Activated CD4-positive, alpha-beta T cell treated with anti-CD3 and anti-CD28 coated beads, Interleukin-2, amount 10 ng/mL, durations not matched to agents 24 days and 14 days (primary cell): Measurements from ENCODE around the gene KRT71. TPM values are rescaled to one million over a fixed set of nuclear protein-coding genes. Genes with fewer than 3 reads are reported as not detected.

Experiments
- DNase-seq: peaks from one replicate; pipeline ENCODE4 v3.0.0; 2022
- H3K27ac Mint-ChIP-seq: one replicate; pipeline ENCODE4 v1.8.0; 2022; ENCODE audit warnings: mild to moderate bottlenecking, mixed read lengths
- H3K27me3 Mint-ChIP-seq: one replicate; pipeline ENCODE4 v1.8.0; 2022; ENCODE audit warnings: mixed read lengths
- H3K36me3 Mint-ChIP-seq: one replicate; pipeline ENCODE4 v1.8.0; 2022; ENCODE audit warnings: low read depth, mild to moderate bottlenecking, mixed read lengths
- H3K4me1 Mint-ChIP-seq: one replicate; pipeline ENCODE4 v1.8.0; 2021; ENCODE audit warnings: mixed read lengths
- H3K4me3 Mint-ChIP-seq: one replicate; pipeline ENCODE4 v1.8.0; 2022; ENCODE audit warnings: mild to moderate bottlenecking, moderate library complexity, mixed read lengths
- H3K9me3 Mint-ChIP-seq: one replicate; pipeline ENCODE4 v1.8.0; 2021; ENCODE audit warnings: mixed read lengths
- intact Hi-C: fragments of 100-400 bp; cut with micrococcal nuclease; formaldehyde crosslinking; loops from one replicate; pipeline ENCODE4 v1.15.1; 2023
- total RNA-seq: library from RNA; stranded (reverse); gene quantifications from 2 replicates; pipeline ENCODE4 v1.2.3, GENCODE V29; 2022

KRT71 gene
- total RNA-seq, 1 donor from 2014 or later, result not detected

DNA sequence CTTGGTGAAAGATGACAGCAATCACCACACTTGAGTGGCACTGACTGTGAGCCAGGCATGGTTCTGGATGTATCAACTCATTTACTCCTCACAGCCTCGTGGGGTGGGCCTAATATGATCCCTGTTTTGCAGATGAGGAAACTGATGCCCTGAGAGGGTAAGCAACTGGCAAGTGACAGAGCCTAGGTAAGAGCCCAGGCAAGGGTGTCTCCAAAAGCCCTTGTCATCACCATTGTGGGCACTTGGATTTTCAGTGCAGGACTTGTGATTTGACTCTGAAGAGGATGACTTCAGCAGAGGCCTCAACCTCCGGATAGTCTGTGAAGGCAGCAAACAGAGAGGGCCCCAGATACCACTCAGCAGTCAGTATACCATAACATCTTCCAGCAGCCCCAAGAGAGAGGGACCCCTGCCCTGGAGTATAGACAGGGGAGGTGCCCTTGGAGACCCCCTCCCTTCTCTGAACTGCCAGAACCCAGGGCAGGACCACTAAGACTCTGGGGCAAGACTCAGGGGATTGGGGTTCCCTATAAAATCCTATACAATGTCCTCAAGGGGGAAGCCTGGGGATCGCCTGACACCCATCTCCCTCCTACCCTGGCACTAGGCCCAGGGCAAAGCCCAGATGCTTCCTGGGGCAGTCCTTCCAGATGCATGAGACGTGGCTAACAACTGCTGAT lies 25.7 kb downstream of the KRT71 start:
- Mint-ChIP-seq H3K27me3 (peaks cover 3% of the 10 kb centered on the region), H3K36me3 (no peaks in the 10 kb centered on the region), H3K4me3 (no peak overlapping the region), H3K4me1 (peaks cover 4% of the 10 kb centered on the region), H3K9me3 (no peaks in the 10 kb centered on the region), H3K27ac (no peak overlapping the region)
- DNase-seq, result no peak
- intact Hi-C loops, result no loop called here

DNA sequence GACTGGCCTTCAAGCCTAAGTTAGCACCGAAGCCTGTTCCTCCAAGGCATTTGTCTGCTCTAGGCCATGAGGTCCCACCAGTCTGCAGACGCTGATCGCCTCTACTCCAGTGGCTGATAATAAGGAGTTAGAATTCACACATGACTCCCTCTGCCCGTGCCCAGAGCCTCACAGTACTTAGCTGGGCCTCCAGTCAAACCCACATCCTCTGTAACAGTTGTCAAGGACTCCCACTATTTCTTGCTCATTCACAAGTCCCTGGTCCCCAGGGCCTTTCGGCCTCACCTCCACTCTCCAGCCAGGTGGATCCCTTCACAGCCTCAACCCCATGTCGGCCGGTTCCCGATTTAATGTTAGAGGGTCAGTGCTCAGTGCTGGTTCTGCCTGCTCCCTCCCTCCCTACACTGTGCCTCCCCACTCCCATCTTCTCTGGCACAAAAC lies 26.4 kb downstream of the KRT71 start:
- DNase-seq, result no peak
- H3K4me3 Mint-ChIP-seq, result no peak overlapping the region
- peaks cover 4% of the 10 kb centered on the region for H3K4me1 Mint-ChIP-seq
- peaks cover 3% of the 10 kb centered on the region for H3K27me3 Mint-ChIP-seq
- H3K27ac Mint-ChIP-seq, result no peak overlapping the region
- intact Hi-C loops, result no loop called here
- H3K36me3 Mint-ChIP-seq, result no peaks in the 10 kb centered on the region
- no peaks in the 10 kb centered on the region for H3K9me3 Mint-ChIP-seq

DNA sequence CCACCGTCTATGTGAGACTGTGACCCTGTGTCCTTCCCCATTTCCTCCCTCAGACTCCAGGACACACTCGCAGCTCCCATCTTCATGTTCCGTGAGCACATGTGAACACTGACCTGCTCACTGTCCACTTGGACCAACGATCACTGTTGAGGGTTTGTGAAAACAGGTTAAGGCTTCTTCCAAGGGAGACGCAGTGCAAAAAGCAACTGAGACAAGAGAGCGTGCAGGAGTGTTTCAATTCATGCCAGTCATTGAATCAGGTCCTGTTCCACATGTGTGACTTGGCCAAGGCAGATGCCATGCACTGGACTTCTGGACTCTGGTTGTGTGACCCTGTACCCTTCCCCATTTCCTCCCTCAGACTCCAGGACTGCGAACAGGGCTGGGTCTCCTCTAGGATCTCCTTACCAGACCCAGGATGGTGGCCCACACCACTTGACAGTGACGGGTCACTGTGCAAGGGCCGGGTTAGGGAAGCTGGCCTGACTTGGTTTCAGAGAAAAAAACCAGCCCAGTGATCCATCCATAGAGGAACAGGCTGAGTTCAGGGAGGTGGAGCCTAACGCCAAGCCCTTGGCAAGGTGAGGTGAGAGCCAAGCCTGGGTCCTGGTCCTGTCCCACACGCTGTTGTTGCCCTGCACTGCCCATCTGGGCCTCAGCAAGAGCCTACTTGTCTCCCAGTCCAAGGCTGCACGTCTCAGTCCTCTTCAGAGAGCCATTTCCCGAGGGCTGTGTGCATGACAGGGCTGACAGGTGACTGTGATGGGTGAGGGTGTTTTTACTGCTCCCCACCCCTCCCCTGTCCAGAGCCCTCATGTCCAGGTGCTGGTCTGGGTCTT lies 27.1 kb downstream of the KRT71 start:
- H3K27me3 Mint-ChIP-seq, result peaks cover 3% of the 10 kb centered on the region
- H3K4me1 Mint-ChIP-seq, result peaks cover 4% of the 10 kb centered on the region
- no peaks in the 10 kb centered on the region for H3K9me3 Mint-ChIP-seq
- DNase-seq, result no peak
- no peaks in the 10 kb centered on the region for H3K36me3 Mint-ChIP-seq
- intact Hi-C loops, result no loop called here
- H3K4me3 Mint-ChIP-seq, result no peak overlapping the region
- H3K27ac Mint-ChIP-seq, result no peak overlapping the region

DNA sequence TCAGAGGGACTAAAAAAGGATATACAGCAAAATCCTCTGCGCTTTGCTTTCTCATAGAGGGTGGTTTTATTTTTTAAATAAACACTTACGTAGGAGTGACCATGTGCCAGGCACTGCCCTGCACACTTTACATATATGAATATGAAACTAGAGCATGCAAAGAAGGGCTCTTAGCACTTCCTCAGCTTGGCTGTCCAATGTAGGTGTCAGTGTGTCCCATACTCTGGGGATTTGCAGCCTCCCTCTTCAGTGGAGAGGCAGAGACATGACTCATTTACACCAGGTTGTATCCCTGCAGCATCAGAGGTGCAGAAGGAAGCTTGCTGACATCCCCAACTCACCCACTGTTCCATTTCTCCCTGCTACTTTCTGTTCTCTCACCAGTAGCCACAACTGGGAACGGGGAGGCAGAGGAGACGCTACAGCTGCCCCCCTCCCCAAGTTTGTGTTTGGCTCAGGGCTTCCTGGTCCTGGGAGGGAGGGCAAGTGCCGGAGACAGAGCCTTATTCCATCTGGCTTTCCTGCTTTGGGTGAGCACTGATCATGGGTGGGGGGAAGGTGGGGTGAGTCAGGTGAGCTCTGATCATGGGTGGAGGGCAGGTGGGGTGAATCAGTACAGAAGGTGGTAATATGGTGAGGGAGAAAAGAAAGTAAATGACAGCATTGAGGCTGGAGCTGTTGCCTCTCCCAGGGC lies 27.9 kb downstream of the KRT71 start:
- DNase-seq, result no peak
- H3K9me3 Mint-ChIP-seq, result no peaks in the 10 kb centered on the region
- H3K4me3 Mint-ChIP-seq, result no peak overlapping the region

DNA sequence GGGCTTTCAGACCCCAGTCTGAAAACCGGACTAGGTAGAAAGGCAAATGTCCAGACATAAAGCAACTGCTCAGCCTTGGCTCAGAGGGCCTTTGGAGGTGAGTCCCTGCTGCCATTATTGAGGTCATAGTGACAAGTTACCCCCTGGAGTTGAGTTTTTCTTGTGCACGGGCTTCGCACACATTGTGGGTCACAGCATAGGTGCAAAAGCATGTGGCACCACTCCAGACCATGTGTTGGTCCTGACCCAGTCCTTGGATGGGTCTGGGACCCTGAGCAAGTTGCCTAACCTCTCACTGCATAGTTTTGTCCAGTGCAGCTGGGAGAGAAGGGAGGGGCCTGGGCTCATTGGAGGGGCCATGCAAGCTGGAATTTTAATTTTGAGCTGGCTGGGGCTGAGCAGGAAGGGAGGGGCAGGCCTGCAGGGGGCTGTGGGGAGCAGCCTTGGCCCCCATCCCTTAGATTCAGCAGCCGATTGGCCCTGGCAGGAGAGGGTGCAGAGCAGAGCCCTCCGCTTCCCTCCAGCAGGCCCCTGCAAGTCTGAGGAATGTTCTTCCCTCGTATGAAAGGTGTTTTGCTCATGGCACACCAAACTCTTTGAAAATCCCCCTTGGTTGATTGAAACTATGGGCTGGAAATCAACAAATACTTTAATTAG lies 28.6 kb downstream of the KRT71 start:
- DNase-seq, result no peak
- Mint-ChIP-seq H3K27ac (no peak overlapping the region), H3K36me3 (no peaks in the 10 kb centered on the region), H3K27me3 (peaks cover 3% of the 10 kb centered on the region), H3K9me3 (no peaks in the 10 kb centered on the region), H3K4me1 (peaks cover 4% of the 10 kb centered on the region), H3K4me3 (no peak overlapping the region)
- intact Hi-C loops, result no loop called here

More for the DNA sequence above, 27.9 kb downstream of the KRT71 start:
- Mint-ChIP-seq H3K27me3 (peaks cover 3% of the 10 kb centered on the region), H3K36me3 (no peaks in the 10 kb centered on the region), H3K27ac (no peak overlapping the region), H3K4me1 (peaks cover 4% of the 10 kb centered on the region)
- intact Hi-C loops, result no loop called here

DNA sequence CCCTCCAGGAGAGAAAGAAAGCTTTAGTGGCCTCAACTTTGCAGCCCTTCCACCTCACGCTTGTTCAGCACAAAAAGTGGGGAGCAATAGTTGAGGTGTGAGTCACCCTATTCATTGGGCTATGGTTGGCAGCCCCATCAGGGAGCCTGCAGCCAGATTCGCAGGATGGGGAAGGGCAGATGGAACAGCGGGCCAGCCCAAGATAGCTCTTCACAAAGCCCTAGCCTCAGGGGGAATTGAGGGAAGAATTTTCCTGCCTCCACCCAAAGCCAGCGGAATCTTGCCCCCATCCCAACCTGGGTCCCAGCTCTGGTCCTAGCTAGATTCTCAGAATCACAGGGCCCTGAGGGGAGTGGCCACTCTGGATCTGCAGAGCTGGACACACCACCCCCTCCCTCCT lies 29.1 kb downstream of the KRT71 start:
- Mint-ChIP-seq H3K27ac (no peak overlapping the region), H3K9me3 (no peaks in the 10 kb centered on the region), H3K4me3 (no peak overlapping the region), H3K27me3 (peaks cover 3% of the 10 kb centered on the region), H3K36me3 (no peaks in the 10 kb centered on the region), H3K4me1 (peaks cover 4% of the 10 kb centered on the region)
- no peak for DNase-seq
- intact Hi-C loops, result no loop called here

DNA sequence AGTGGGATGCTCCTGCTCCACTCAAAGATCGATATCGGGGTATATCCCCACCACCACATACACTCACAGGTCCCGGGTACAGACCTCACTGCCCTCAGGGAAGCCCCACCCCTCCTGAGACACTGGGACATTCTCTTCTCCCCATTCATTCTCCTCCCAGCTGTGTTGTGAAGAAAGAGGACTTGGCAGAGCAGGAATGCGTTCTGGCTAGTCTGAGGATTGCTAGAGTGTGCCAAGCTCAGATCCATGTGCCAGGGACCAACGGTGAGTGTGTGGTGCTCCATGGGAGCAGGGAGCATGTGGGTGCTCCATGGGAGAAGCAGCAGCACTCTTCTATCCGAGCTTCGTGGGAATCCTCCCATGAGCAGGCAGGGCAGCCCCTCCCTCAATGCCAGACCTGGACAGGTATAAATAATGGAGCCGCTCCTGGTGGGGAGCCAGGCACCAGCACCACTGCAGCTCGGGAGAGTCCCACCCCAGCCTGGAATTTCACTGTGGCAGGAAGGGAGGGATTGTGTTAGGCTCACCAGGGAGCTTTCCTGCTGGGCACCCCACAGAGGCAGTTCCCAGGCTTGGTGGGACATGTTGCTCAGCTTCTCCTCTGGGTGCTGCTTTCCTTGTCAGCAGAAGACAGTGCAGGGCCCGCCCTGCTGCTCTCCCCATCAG lies 30.5 kb downstream of the KRT71 start:
- DNase-seq, result no peak
- Mint-ChIP-seq H3K4me1 (peaks cover 4% of the 10 kb centered on the region), H3K4me3 (no peak overlapping the region), H3K9me3 (no peaks in the 10 kb centered on the region), H3K27me3 (peaks cover 3% of the 10 kb centered on the region), H3K27ac (no peak overlapping the region), H3K36me3 (no peaks in the 10 kb centered on the region)
- intact Hi-C loops, result no loop called here

DNA sequence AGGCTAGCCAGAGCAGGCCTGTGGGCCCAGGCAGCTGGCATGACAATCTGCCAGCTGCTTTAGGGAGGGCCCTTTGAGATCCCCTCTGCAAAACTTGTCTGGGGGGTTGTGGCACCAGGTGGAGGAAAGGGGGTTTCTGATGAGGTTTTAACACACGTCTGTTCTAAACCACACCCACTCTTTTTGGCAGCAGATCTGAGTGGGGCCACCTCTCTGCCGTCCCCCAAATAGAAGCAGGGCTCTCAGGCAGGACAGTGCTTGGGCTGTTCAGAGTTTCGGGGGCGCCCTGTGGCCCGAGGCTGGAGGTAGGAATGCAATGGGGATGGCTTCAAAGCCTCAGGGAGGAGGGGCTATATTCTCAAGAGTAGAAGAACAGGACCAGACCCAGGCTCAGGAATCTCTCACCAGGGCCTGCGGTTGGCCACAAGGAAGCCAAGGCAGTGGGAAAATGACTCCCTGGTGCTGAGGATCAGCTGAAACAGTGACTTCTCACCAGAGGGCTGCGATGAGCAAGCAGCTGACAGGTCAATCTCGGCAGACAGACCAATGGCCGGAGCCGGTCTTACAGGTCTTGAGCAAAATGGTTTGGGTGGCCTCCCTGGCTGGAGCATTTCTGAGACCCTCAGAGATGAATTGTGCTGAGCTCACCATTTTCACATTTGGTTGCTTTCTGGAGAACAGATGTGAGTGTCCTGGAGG lies 31.2 kb downstream of the KRT71 start:
- Mint-ChIP-seq H3K27ac (no peak overlapping the region), H3K27me3 (peaks cover 3% of the 10 kb centered on the region), H3K9me3 (no peaks in the 10 kb centered on the region), H3K4me3 (no peak overlapping the region), H3K36me3 (no peaks in the 10 kb centered on the region), H3K4me1 (peaks cover 2% of the 10 kb centered on the region)
- intact Hi-C loops, result no loop called here
- no peak for DNase-seq

DNA sequence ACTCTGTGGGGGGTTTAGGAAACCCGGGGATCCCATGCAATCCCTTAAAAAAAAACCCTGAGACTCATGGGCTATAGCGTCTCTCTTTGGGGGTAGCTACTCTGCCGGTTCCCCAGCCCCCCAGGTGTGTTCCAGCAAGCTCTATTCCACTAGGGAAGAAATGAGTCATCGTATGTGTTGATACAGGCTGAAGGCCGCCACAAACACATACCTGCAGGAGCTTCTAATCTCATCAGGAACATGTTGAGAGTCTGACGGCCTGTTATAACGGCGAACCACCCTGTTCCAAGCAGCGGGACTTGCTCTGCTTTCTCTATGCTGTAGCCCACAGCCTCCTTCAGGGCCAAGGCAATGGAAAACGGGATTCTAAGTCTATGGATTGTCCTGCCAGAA lies 31.8 kb downstream of the KRT71 start:
- intact Hi-C loops, result no loop called here
- no peaks in the 10 kb centered on the region for H3K9me3 Mint-ChIP-seq
- H3K27me3 Mint-ChIP-seq, result peaks cover 3% of the 10 kb centered on the region
- no peak overlapping the region for H3K27ac Mint-ChIP-seq
- H3K4me3 Mint-ChIP-seq, result no peak overlapping the region
- DNase-seq, result no peak
- H3K36me3 Mint-ChIP-seq, result no peaks in the 10 kb centered on the region
- no peaks in the 10 kb centered on the region for H3K4me1 Mint-ChIP-seq

DNA sequence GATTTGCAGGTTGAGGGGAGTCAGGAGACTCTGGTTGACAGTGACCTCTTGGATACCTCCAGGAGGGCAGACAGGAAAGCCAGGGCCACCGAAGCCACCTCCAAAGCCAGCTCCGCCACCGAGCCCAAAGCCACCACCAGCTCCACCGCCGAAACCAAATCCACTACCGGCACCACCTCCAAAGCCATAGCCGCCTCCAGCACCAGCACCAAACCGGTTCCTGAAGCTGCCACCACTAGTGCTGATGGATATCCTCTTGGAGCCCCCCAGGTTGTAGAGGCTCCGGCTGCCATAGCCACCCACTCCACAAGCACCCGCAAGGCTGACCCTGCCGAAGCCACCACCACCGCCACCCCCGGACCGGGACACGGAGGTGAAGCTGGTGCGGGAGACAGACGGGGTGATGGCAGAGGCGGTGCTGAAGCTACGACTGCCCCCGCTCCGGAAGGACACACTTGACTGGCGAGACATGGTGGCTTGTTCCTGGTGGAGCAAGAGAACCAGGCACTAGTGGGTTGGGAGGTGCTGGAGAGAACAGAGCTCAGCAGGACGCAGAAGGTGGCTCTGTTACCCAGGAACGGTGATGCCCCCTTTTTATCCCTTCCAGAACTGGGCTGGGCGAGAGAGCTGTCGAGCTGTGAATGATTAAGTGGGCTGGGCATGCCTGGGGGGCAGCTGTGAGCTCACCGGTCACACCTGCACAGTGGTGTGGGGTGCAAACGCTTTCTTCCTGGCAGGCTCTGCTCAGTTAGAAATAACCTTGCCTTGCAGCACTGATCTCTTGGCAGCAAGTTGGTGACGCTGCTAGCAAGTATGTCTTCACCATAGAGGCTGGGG lies 32.9 kb downstream of the KRT71 start, which contains the start of gene KRT5:
Gene KRT5 (minus strand): TSS at position 569 of the 837 bp plus-strand sequence. CDS start 98 bp downstream, at position 471.
- H3K4me3 Mint-ChIP-seq, result no peak within 1 kb of the TSS
- DNase-seq, result no peak
- H3K27ac Mint-ChIP-seq, result no peak within 1 kb of the TSS
- no peaks in the 10 kb centered on the region for H3K9me3 Mint-ChIP-seq
- H3K27me3 Mint-ChIP-seq, result peaks cover 5% of the 10 kb centered on the region
- H3K4me1 Mint-ChIP-seq, result no peaks in the 10 kb centered on the region
- H3K36me3 Mint-ChIP-seq, result no peaks in the 10 kb centered on the region
- intact Hi-C loops, result no loop called here

DNA sequence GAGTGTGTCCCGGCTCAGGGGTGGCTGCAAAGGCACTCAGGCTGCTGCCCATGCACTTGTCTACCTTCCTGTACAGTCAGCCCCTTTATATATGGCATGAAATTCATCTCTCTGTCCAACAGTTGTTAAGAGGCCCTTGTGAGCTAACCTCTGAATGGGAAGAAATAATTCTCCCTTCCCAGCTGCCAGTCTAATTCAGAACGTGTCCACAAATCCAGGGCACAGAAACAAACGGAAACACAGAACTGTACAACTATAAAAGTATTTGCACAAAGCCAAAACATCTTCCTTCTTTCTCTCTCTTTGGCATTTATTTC lies 33.6 kb downstream of the KRT71 start:
- H3K4me1 Mint-ChIP-seq, result no peaks in the 10 kb centered on the region
- DNase-seq, result no peak
- no peaks in the 10 kb centered on the region for H3K9me3 Mint-ChIP-seq
- H3K27ac Mint-ChIP-seq, result no peak overlapping the region
- no peaks in the 10 kb centered on the region for H3K36me3 Mint-ChIP-seq
- peaks cover 5% of the 10 kb centered on the region for H3K27me3 Mint-ChIP-seq
- intact Hi-C loops, result no loop called here
- no peak overlapping the region for H3K4me3 Mint-ChIP-seq

DNA sequence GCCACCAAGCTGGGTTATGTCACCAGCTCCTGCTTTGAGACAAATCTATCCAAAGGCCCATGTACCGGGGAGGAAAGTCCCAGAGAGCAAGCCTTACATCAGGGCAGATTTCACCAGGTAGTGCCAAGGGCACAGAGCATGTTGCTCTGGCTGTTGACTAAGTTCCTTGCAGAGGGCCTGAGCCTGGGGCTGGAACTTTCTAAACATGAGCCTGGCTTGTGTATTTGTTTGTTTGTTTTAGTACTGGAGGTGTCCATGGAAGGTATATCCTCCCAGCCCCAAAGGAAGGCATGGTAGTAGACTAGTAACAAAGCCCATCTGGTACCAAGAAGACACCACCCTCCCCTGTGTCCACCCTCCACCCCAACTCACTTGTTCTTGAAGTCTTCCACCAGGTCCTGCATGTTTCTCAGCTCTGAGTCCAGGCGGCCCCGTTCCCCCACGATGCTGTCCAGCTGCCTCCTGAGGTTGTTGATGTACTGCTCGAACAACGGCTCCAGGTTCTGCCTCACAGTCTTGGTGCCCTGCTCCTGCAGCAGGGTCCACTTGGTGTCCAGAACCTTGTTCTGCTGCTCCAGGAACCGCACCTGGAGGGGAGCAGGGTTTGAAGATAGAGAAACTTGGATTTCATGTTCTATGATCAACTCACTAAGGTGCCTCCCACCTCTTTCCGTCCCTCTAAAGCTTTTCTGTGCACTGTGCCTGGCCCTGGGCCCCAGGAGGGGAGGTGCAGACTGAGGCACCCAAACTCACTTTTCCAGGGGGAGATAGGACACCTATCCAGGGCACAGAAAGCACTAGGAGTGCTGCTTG lies 34.2 kb downstream of the KRT71 start:
- Mint-ChIP-seq H3K36me3 (no peaks in the 10 kb centered on the region), H3K9me3 (no peaks in the 10 kb centered on the region), H3K27ac (no peak overlapping the region), H3K4me3 (no peak overlapping the region), H3K4me1 (no peaks in the 10 kb centered on the region), H3K27me3 (peaks cover 9% of the 10 kb centered on the region)
- intact Hi-C loops, result no loop called here
- DNase-seq, result no peak
